GM08714 (cell line): ENCODE data around the gene PNPLA5.

Experiments
- H3K4me3 ChIP-seq: fragments of 200-500 bp; sonication (Bioruptor generic); 2 replicates; pipeline ENCODE4 v1.5.1; 2014; ENCODE audit warnings: mild to moderate bottlenecking, low read length, inconsistent platforms
- ZNF274 ChIP-seq: IDR thresholded peaks from 2 replicates; pipeline ENCODE4 v1.6.1; 2012; ENCODE audit warnings: mild to moderate bottlenecking, low read depth, low read length

PNPLA5 gene

DNA sequence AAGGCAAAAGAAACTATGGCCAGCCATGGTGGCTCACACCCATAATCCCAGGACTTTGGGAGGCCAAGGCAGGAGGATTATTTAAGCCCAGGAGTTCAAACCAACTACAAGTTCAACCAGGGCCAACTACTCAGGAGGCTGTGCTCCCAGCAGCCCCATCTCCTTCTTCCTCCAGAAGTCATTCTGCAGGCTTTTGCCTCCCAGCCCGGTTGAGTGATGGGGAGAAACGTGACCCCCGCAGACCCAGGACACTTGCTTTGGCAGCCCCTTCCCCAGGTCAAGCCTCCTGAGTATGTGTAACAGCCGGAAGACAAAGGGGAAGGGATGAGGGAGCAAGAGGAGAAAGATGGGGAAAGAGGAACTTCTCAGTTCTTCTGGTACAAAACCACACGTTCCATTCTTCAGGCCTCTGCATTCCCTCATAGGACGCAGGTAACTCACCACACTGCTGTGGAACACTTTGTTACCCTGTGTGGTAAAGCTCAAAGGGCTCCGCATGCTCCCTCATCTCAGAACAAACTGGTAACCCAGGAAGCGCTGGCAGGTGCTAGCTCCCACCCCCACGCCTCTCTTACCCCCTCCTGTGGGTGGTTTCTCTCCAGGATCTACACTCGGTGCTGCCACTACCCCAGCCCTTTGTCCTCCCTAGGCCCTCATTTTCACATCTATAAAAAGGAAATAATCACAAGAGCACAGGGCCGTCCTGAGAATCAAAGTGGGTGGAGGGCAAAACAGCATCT, 33.5 kb downstream of the PNPLA5 start:
- no peak overlapping the region for H3K4me3 ChIP-seq

DNA sequence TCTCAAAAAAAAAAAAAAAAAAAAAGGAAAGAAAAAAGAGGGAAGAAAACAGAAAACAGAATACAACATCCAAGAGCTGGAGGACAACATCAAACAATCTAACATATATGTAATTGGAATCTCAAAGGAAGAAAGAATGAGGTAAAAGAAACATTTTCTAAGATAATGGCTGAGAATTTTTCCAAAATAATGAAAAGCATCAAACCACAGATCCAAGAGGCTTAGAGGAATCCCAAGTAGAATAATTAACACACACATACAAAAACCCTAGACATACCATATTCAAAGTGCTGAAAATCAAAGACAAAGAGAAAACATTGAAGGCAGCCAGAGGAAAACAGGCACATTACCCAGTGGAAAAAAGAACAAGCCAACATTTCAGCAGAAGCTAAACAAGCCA, 34.4 kb downstream of the PNPLA5 start:
- H3K4me3 ChIP-seq: no peak overlapping the region
- no peak for TF ChIP-seq ZNF274

More for the DNA sequence above, 33.5 kb downstream of the PNPLA5 start:
- no peak for TF ChIP-seq ZNF274

DNA sequence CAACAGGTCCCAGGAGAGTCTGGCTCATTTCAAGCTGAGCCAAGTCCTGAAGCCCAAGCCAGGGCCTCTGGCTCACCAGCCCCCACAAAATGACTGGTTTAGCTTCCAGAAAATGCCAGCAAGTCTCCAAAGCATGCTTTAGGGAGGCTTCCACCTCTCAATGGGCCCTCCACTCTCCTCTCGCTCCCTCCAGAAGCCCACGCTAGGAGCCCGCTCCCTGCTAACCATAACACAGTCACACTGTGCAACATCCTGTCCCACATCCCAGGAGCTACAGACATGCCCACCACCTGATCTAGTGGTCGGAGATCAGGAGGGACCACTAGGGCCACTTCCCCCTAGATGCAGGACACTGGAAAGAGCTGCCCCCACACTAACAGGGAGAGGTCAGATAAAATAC, 36.4 kb downstream of the PNPLA5 start:
- H3K4me3 ChIP-seq: no peak overlapping the region
- TF ChIP-seq ZNF274: no peak

DNA sequence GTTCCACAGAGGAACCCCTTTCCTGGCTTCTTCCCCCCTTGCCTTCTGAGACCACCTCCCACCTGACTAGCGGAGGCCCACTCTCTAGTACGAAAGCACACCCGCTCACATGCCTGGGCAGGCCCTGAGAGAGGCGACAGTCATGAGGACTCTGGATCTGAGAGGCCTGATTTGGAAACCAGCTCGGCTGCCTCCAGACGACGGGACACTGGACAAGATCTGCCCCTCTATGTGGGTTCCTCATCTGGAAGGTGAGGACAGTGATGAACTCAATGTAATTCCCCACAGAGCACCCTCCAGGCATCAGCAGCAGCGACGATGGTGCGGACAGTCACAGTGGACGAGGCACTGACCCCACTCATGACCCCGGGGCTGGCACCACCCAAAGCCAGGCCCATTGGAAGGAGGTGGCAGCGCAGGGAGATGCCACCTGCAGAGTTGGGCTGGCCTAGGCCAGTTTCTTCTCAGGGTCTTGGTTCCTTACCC, 37.0 kb downstream of the PNPLA5 start:
- no peak for TF ChIP-seq ZNF274
- H3K4me3 ChIP-seq: no peak overlapping the region

DNA sequence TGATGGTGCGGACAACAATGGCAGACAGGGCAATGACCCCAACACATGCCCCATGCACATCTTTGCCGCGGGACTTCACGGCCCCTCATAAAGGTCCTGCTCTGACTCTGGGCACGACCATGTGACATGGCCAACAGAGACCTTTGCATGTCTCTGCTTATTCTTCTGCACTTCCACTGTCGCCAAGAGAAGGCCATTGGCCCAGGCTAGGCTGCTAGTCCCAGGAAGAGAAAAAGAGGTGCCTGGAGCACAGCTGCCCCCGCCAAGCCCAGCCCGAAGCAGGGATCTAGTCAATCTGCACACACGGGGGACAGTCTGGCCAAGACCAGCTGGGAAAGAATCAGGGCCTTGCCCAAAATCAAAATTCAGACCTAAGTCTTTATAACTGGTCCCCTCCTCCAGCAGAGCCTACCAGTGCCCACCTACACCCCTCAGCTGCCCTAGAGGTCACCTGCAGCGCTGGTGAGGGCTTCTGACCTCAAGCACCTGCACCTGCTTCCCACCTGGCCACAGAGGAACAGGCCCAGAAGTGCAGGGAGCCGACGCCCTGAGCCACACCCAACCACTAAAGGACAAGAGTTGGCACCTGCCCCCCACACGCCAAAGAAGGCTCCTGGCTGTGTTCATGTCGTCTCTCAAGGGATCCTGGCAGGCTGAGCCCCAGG, 37.6 kb downstream of the PNPLA5 start:
- no peak for TF ChIP-seq ZNF274
- no peak overlapping the region for H3K4me3 ChIP-seq

DNA sequence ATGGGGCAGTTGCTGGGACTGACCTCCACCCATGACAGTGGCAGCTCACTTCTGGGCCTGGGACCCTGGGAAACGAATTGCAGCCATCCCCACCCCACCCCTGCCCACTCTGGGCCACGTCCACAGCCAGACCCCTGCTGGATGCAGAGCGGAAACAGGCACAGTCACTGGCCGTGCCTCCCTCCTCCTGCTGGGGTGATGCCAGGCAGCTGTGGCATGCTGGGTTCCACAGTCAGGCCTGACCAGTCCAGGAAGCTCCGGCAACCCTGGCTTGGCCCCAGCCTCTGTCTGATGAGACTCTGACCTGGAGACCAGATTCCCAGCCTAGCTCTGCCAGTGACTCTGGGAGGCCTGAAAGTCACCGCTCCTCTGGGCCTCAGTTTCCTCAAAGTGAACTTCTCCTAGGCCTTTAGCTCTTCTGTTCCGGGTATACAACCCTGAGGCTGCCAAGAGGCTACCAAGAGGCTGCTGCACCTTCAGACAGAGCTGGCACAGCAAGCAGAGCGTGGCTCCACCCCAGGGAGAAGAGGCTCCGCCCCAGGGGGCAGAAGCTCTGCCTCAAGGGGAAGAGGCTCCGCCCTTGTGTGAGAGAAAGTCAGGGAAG, 38.4 kb downstream of the PNPLA5 start:
- no peak for TF ChIP-seq ZNF274

DNA sequence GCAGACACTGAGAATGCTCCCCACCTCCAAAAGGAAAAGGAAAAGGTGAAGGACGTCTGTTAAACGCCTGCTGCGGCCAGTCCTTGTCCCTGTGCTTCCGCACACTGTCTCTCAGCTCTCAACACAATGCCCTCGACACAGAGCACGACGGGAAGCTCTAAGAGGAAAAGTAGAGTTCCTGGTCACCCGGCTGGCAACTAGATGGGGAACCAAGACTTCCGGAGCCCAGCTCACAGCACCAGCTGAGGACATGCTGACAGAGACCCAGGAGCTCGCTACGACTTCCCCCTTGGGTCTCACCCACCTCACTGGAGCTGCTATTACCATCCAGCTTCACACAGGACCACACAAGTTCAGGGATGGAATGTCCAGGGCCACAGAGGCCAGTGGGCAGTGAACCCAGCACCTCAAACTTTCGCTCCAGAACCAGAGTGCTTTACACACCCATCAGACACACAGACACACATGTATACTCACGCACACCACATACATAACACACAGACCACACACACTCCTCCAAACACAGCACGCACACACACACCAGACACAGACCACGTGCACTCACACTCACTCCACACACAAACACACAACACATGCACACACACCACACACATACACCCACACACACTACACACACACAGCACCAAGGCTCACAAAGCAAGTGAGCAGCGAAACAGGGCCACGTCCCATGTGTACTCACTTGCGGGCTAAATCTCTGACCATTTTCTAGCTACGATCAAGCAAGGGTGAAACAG, 39.1 kb downstream of the PNPLA5 start:
- TF ChIP-seq ZNF274: no peak
- H3K4me3 ChIP-seq: no peak overlapping the region

More for the DNA sequence above, 38.4 kb downstream of the PNPLA5 start:
- no peak overlapping the region for H3K4me3 ChIP-seq

DNA sequence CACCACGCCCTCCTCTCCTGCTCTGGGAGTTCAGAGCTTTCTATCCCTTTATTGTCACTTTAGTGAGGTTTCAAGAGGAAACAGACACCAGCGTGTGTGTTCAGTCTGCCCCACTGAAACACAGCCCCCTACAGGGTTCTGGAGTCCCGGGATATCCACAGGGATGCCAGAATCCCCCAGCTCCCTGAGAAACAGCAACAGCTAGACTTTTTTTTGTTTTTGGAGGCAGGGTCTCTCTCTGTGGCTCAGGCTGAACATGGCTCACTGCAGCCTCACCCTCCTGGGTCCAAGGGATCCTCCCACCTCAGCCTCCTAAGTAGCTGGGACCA, 39.9 kb downstream of the PNPLA5 start:
- H3K4me3 ChIP-seq: no peak overlapping the region
- no peak for TF ChIP-seq ZNF274

DNA sequence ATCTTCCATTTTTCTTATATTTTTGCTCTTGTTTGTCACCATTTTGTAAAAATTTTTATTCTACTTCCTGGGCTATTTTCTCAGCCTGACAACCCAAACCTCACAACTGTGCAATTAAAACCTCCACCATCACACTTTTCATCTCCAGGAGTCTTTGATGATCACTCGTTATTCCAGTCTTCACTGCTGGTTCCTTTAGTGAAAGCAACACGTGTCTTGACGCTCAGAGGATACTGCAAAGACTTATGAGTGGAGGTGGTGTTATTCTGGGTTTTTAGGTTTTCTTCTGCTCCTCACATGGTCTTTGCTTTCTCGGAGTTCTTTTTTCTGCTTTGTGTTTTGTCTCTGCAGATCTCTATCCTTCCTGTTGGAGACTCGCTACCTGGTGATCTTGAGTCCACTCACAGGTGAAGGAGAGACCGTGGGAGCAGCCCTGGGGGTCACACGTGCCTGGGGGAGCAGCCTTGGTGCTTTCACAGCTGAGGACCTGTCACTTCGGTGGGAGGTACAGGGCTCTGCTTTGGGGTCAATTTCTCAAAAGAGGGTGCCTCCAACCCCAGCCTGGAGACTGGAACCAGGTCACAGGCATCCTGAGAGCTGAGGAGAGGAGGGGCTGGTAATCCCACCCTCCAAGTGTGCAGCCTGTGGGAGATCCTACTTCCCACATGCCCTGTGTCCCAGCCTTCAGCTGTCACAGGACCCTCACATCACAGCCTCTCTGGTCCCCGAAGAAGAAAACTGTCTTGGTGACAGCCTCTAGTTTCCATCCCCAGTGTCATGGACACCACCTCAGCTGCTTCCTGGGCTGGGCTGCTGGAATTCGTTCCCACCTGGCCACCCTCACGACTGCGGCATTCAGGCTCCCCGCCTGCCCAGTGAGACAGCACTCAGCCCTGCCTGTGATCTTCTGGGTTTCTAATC, 40.5 kb downstream of the PNPLA5 start:
- TF ChIP-seq ZNF274: no peak

DNA sequence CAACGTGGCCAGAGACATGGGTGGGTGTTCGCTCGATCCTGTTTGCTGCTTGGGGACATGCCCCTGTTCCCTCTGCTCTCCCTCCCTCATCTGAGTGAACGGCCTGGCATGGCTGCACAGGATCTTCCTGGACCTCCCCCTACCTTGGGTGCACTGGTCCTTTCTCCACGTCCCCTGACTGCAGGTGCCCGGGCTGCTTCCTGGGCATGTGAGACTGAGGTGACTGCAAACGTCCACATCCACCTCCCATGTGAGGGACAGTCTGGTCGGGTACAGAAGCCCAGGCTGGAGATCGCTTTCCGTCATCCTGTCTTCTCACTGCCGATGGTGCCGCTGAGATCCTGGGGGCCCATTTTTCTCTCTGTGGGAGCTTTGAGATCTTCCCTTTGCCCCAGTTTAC, 41.3 kb downstream of the PNPLA5 start:
- no peak for TF ChIP-seq ZNF274
- H3K4me3 ChIP-seq: no peak overlapping the region

More for the DNA sequence above, 40.5 kb downstream of the PNPLA5 start:
- no peak overlapping the region for H3K4me3 ChIP-seq

DNA sequence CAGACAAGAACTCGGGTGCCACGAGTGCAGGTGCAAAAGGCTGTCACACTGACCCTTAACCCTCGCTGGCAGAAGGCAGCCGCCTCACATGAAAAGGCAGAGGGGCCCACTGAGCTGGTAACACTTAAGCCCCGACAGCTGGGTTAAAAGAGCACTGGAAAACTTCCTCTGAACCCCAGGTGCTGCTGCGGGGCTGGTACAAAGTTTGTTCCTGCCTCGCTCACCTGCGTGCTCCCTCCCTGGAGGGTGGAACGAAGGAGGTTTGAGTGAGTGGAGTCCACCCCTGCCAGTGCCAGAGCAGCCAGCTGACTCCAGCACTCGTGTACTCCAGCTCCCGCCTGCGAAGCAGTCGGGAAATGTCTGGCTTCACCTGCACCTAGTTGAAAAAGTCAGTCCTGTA, 42.1 kb downstream of the PNPLA5 start:
- TF ChIP-seq ZNF274: no peak
- no peak overlapping the region for H3K4me3 ChIP-seq

DNA sequence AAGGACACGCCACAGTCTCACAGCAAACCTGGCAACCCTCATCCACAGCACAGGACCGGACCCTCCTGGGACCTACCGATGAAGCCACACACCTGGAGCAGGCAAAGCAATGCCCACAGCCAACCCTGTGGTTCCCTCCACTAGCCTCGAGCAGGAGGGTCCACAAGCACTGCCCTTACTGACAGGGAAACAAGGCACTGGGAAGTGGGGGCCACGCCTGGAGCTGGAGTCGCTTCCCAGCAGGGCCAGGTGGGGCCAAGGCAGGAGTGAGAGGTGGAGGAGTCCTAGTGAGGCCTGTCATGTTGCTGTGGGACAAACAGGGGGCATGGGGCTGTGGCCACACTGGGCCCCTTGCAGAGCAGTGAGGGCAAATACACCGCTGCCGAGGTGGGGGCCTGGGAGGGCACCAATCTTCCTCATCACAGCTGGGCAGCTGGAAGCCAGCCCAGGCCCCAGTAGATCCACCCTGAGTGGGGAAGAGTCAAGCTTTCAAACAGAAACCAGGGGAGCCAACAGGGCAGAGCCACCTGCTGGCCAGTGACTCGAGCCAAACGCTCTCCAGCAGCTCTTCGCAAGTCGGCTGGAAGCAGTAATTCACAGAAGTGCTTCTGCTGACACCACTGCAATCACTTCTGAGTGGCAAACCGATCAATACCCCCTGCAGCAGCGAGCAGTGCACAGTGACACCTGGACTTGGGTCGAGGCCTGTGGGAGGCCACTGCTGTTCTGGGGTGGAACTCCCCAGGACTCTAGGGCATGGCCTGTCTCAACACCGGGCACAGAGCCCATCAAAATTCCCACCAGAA, 43.2 kb downstream of the PNPLA5 start:
- no peak for TF ChIP-seq ZNF274
- no peak overlapping the region for H3K4me3 ChIP-seq
